HG03575 (cell line): ENCODE results near the gene PCSK7.

ENCODE experiments used
- ATAC-seq: cut with Tn5 transposase; IDR thresholded peaks from one replicate; pipeline ENCODE4 v1.9.1; 2021; ENCODE audit not compliant: unreplicated experiment, insufficient number of reproducible peaks, low FRiP score; ENCODE audit errors: extremely low read depth

Gene PCSK7

GRCh38 chr11:117232911-117233409, 1.1 kb upstream of the PCSK7 start:
- no peak for ATAC-seq

DNA sequence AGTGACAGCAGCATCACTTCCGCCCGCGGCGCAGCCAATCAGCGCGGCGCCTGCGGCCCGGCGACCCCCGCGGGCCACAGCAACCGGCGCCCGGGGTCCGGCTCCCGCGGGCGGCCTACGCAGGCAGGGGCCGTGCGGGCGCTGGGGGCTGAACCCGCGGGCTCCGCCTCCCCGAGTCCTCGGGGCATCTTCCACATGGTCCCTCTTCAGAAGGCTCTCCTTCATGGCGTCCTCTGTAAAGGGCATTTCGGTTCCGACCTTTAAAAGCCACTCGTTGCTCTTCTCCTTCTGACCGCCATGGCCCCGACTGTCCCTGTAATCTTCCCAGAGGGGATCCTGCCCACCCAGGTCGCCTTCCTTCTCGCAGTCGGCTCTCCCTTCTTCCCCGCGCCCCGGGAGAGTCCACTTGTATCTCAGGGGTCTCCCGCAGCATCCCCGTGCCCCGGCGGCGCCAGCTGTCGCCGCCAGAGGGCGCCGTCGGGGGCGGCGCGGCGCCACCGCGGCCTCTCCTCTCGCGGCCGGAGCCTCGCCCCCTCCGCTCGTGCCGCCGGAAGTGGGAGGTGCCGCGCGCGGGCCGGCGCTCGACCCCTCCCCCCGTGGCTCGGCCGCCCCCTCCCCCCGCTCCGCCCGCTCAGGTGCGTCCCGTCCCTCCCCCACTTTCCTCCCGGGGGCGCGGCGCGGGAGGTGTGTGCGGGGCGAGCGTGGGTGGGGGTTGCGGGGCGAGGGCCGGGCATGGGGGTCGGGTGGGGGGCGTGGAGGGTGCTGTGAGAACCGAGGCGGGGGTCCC, 412 bp upstream of the PCSK7 start, which contains the start of gene RNF214:
Gene RNF214 (plus strand): TSS at position 580 of the 787 bp plus-strand sequence. CDS start 1,602 bp downstream, outside the sequence.
- ATAC-seq: no peak

GRCh38 chr11:117230999-117231841, 653 bp downstream of the PCSK7 start:
- ATAC-seq: no peak

GRCh38 chr11:117230286-117230961, 1.4 kb downstream of the PCSK7 start:
- ATAC-seq: no peak

GRCh38 chr11:117229931-117230285, 2.0 kb downstream of the PCSK7 start:
- no peak for ATAC-seq

- ATAC-seq: no peak
Measured at GRCh38 chr11:117229411-117229810, 2.5 kb downstream of the PCSK7 start.

DNA sequence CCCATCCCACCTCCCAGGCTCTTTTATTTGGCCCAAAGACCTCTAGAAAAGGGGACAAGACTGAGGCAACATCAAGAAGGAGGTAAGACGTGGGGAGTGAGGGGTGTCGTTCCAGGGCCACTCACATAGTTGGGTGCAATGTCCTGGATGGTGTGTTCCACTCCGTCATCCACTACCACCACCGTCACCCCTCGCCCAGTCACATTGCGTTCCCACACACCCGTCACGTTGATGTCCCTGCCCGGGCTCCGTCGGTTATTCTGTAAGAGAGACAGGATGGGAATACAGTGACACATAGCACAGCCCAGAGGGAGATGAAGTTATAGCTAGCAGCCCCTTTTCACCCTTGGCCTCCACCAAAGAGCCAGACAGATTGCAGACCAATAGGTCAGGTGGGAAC, 3.8 kb downstream of the PCSK7 start:
- ATAC-seq: no peak

GRCh38 chr11:117226388-117227385, 5.2 kb downstream of the PCSK7 start:
- no peak for ATAC-seq

- ATAC-seq: no peak
Measured at GRCh38 chr11:117225553-117226170, 6.2 kb downstream of the PCSK7 start.

DNA sequence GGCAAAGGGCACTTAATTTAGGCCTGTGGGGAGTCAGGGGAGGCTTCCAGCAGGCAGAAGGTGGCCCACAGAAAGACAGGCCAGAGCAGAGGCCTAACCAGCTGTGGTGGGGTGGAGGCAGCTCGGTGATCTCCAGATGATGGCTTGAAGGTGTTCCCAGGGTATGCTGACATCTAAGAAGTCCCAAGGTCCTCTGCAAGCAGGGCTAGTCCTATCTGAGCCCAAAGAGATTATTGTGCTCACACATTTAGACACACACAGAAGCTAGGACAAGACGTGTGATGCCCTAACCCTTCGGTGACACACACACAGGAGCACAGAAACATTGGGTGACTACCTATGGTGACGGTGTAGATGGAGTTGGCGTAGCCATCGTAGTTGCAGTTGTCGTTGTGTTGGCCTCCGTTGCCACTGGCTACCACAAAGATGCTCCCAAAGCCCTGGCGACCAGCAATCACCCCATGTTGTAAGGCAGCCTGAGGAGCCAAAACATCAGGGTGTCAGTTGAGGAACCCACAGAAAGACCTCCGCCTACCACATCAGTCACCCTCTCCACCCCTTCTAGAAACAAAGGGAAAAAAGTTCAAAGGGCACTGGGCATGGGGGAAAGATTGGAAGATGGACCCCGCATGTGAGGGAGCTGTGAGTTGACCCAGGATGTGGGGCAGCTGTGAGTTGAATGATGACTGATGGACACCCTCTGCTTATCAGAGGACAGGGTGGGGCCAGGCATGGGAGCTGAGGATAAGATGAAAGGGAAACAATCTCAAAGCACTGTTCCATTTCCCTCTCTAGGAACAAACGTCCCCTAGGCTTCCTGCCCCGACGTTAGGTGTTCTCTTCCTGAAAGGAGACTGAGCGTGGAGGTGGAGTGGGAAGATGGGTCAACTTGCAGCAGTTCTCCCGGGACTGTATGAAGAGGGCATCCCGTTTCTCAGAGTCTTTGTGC, 7.9 kb downstream of the PCSK7 start:
- no peak for ATAC-seq

GRCh38 chr11:117222991-117223740, 8.7 kb downstream of the PCSK7 start:
- ATAC-seq: no peak

DNA sequence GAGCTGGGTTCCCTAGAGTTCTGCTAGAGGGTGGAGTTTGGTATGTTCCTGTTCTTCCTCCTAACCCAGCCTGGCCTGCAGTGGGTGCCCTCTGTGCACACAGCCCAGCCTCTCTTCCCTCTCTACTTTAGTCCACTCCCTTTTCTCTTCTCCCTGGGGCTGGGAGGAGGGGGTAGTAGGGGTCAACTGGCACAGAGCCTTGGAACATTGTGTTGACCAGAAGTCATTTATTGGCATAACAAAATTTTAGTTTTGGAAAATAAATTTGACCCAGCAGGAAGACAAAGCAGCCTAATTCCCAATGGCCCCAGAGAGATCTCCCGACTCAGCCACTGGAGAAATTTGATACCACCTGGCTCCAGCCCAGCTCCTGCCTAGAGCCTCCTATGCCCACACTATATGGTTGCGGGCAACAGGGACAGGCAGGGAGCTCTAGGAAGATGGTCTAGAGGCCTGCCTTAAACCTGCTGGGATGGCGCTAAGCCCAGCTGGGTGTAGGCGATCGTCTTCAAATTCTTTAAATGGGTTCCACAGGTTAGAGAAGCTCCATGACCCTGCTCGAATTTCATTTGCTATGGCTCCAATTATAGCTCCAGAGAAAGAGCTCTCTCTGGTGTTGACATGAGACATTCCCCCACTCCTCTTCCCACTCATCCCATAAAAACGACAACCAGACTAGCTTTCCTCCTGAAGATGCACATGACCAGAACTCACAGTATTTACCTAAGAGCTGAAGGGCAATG, 9.9 kb downstream of the PCSK7 start:
- ATAC-seq: no peak

- ATAC-seq: no peak
Measured at GRCh38 chr11:117220999-117221774, 10.7 kb downstream of the PCSK7 start.

GRCh38 chr11:117220568-117220967, 11.3 kb downstream of the PCSK7 start:
- no peak for ATAC-seq

DNA sequence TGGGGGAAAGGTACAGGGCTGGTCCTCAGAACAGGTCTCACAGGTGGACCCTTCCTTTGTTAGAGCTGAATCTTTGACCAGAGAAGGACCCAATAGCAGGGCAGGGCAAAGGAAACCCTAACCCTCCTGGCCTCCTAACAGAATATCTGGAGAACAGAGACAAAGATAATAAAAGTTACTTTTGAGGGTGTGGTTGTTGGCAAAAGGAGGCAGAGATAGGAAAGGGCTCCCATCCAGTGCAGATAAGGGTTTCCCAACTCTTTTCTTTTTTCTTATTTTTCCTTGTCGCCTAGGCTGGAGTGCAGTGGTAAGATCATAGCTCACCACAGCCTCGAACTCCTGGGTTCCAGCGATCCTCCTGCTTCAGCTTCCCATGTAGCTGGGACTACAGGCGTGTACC, 11.9 kb downstream of the PCSK7 start:
- ATAC-seq: no peak
